HEK293 (cell line): ENCODE results near the gene C19orf38.

Experiments
- CTCF ChIA-PET: fragments of 350-600 bp; formaldehyde crosslinking; extraction: SDS; loops from one replicate; lab custom pipeline; 2021; ENCODE audit warnings: antibody characterized with exemption; lab: Yijun Ruan, JAX
- POLR2A ChIA-PET: fragments of 300-600 bp; formaldehyde crosslinking; extraction: SDS; loops from one replicate; lab custom pipeline; 2020; ENCODE audit warnings: antibody characterized with exemption, inconsistent platforms; lab: Yijun Ruan, JAX
- H3K27ac ChIP-seq: fragments of 200-500 bp; sonication (Bioruptor generic); 2 replicates; pipeline ENCODE4 v1.5.1; 2014; ENCODE audit warnings: low read depth, low read length, control low read depth, inconsistent platforms; ENCODE audit errors: extremely low read depth
- H3K36me3 ChIP-seq, 2 experiments: fragments of 200-500 bp in 1 of 2; sonication (Bioruptor generic) in 1 of 2; 1 replicate in 1 of 2; 2 replicates in 1 of 2; pipeline ENCODE4 v1.5.1; 2014 to 2017; ENCODE audit warnings: inconsistent platforms in 2 of 2, low read length in 2 of 2; ENCODE audit not compliant: control insufficient read depth in 2 of 2, insufficient read depth in 1 of 2
- H3K4me1 ChIP-seq: fragments of 200-500 bp; sonication (Bioruptor generic); 2 replicates; pipeline ENCODE4 v1.5.1; 2014; ENCODE audit warnings: mild to moderate bottlenecking, low read length, inconsistent platforms; ENCODE audit not compliant: control insufficient read depth, insufficient read depth
- H3K4me3 ChIP-seq: 2 replicates; pipeline ENCODE4 v1.5.1; 2011; ENCODE audit warnings: low read depth, mild to moderate bottlenecking, control low read depth, low read length, moderate library complexity
- H3K9me3 ChIP-seq: fragments of 200-500 bp; sonication (Bioruptor generic); 2 replicates; pipeline ENCODE4 v1.5.1; 2014; ENCODE audit warnings: low read depth, low read length, inconsistent platforms; ENCODE audit not compliant: control insufficient read depth, insufficient read depth
- EGR2 ChIP-seq: fragments of 450-650 bp; formaldehyde crosslinking; IDR thresholded peaks from 2 replicates; pipeline ENCODE4 v1.5.1; 2016; ENCODE audit warnings: low read depth, missing biosample characterization, missing genetic modification characterization
- KLF10 ChIP-seq: fragments of 450-650 bp; IDR thresholded peaks from 2 replicates; pipeline ENCODE4 v1.5.1; 2018; ENCODE audit warnings: missing biosample characterization, mild to moderate bottlenecking, missing genetic modification characterization
- SCRT1 ChIP-seq: fragments of 450-650 bp; formaldehyde crosslinking; IDR thresholded peaks from 2 replicates; pipeline ENCODE4 v1.5.1; 2016; ENCODE audit warnings: missing biosample characterization, missing genetic modification characterization, borderline replicate concordance
- SP3 ChIP-seq: fragments of 450-650 bp; formaldehyde crosslinking; IDR thresholded peaks from 2 replicates; pipeline ENCODE4 v1.5.1; 2016; ENCODE audit warnings: missing biosample characterization, missing genetic modification characterization
- YY1 ChIP-seq: fragments of 450-650 bp; formaldehyde crosslinking; IDR thresholded peaks from 2 replicates; pipeline ENCODE4 v1.5.1; 2018; ENCODE audit warnings: missing biosample characterization, missing genetic modification characterization
- ZBTB20 ChIP-seq: fragments of 450-650 bp; formaldehyde crosslinking; IDR thresholded peaks from 2 replicates; pipeline ENCODE4 v1.5.1; 2016; ENCODE audit warnings: missing biosample characterization, missing genetic modification characterization
- ZBTB21 ChIP-seq: fragments of 450-650 bp; formaldehyde crosslinking; IDR thresholded peaks from 2 replicates; pipeline ENCODE4 v1.5.1; 2017; ENCODE audit warnings: missing biosample characterization, missing genetic modification characterization
- ZIC2 ChIP-seq: fragments of 450-650 bp; formaldehyde crosslinking; IDR thresholded peaks from 2 replicates; pipeline ENCODE4 v1.5.1; 2016; ENCODE audit warnings: missing biosample characterization, missing genetic modification characterization
- ZNF121 ChIP-seq: fragments of 450-650 bp; formaldehyde crosslinking; IDR thresholded peaks from 2 replicates; pipeline ENCODE4 v1.5.1; 2016; ENCODE audit warnings: missing biosample characterization, missing genetic modification characterization
- ZNF223 ChIP-seq: fragments of 450-650 bp; formaldehyde crosslinking; IDR thresholded peaks from 2 replicates; pipeline ENCODE4 v1.5.1; 2016; ENCODE audit warnings: missing biosample characterization, missing genetic modification characterization
- ZNF341 ChIP-seq: fragments of 450-650 bp; formaldehyde crosslinking; IDR thresholded peaks from 2 replicates; pipeline ENCODE4; 2016; ENCODE audit warnings: low read depth, missing biosample characterization, missing genetic modification characterization
- ZNF404 ChIP-seq: fragments of 450-650 bp; formaldehyde crosslinking; IDR thresholded peaks from 2 replicates; pipeline ENCODE4 v1.5.1; 2017; ENCODE audit warnings: missing biosample characterization, missing genetic modification characterization
- ZNF48 ChIP-seq: fragments of 450-650 bp; formaldehyde crosslinking; IDR thresholded peaks from 2 replicates; pipeline ENCODE4 v1.5.1; 2016; ENCODE audit warnings: missing biosample characterization, missing genetic modification characterization
- ZNF501 ChIP-seq: fragments of 450-650 bp; formaldehyde crosslinking; IDR thresholded peaks from 2 replicates; pipeline ENCODE4 v1.5.1; 2016; ENCODE audit warnings: missing biosample characterization, missing genetic modification characterization
- ZNF514 ChIP-seq: fragments of 450-650 bp; formaldehyde crosslinking; IDR thresholded peaks from 2 replicates; pipeline ENCODE4 v1.5.1; 2016; ENCODE audit warnings: missing biosample characterization, missing genetic modification characterization
- ZNF585B ChIP-seq: fragments of 450-650 bp; formaldehyde crosslinking; IDR thresholded peaks from 2 replicates; pipeline ENCODE4 v1.5.1; 2016; ENCODE audit warnings: missing biosample characterization, missing genetic modification characterization
- ZNF664 ChIP-seq: fragments of 450-650 bp; formaldehyde crosslinking; IDR thresholded peaks from 2 replicates; pipeline ENCODE4 v1.5.1; 2016; ENCODE audit warnings: missing biosample characterization, missing genetic modification characterization
- ZNF768 ChIP-seq: fragments of 450-650 bp; formaldehyde crosslinking; IDR thresholded peaks from 2 replicates; pipeline ENCODE4 v1.5.1; 2018; ENCODE audit warnings: missing biosample characterization, mild to moderate bottlenecking, missing genetic modification characterization
- TF ChIP-seq, protein P1 (sequence below): fragments of 450-650 bp; formaldehyde crosslinking; IDR thresholded peaks from 2 replicates; pipeline ENCODE4 v1.5.1; 2016; ENCODE audit warnings: missing biosample characterization, missing genetic modification characterization
- TF ChIP-seq, protein P2 (sequence below): fragments of 450-650 bp; formaldehyde crosslinking; IDR thresholded peaks from 2 replicates; pipeline ENCODE4 v1.5.1; 2016; ENCODE audit warnings: missing biosample characterization, missing genetic modification characterization
- TF ChIP-seq, protein P3 (sequence below): fragments of 450-650 bp; IDR thresholded peaks from 2 replicates; pipeline ENCODE4 v1.5.1; 2018; ENCODE audit warnings: missing biosample characterization, mild to moderate bottlenecking, missing genetic modification characterization

The C19orf38 gene

DNA sequence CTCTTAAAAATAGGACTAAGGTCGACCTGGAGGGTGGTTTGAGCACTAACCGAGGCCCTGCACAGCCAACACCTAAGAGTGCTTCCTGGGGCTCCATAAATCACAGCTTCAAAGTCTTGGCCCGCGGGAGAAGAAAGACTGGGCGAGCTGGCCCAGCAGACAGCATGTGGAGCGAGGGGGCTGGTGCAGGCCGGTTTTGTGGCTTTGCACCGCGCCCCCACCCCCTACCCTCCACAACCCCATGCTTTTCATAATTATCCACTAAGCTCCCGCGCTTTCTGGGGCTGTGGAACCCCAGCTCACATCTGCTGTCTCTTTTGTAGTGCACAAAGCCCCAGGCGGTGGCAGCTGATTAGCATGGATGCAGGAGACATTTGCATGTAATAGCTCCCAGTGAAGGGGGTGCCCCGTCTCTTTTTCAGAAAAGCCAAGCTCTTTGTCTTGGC, 40.2 kb downstream of the C19orf38 start (continued):
- TF ChIP-seq ZNF48 (no peak), EGR2 (tag by site-specific recombination) (no peak), SP3 (tag by site-specific recombination) (no peak), ZIC2 (tag by site-specific recombination) (peak; percentile 49; the same call in 1 of the 2 replicates), ZNF501 (tag by site-specific recombination) (no peak), YY1 (no peak), ZNF514 (tag by site-specific recombination) (no peak), KLF10 (no peak), ZNF768 (tag by site-specific recombination) (no peak), ZBTB21 (no peak), ZBTB20 (tag by site-specific recombination) (no peak), ZNF223 (tag by site-specific recombination) (no peak), ZNF404 (tag by site-specific recombination) (no peak), SCRT1 (no peak), ZNF341 (tag by site-specific recombination) (peak; percentile 80), ZNF585B (tag by site-specific recombination) (no peak)
- TF ChIP-seq, protein P1, sequence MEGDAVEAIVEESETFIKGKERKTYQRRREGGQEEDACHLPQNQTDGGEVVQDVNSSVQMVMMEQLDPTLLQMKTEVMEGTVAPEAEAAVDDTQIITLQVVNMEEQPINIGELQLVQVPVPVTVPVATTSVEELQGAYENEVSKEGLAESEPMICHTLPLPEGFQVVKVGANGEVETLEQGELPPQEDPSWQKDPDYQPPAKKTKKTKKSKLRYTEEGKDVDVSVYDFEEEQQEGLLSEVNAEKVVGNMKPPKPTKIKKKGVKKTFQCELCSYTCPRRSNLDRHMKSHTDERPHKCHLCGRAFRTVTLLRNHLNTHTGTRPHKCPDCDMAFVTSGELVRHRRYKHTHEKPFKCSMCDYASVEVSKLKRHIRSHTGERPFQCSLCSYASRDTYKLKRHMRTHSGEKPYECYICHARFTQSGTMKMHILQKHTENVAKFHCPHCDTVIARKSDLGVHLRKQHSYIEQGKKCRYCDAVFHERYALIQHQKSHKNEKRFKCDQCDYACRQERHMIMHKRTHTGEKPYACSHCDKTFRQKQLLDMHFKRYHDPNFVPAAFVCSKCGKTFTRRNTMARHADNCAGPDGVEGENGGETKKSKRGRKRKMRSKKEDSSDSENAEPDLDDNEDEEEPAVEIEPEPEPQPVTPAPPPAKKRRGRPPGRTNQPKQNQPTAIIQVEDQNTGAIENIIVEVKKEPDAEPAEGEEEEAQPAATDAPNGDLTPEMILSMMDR: no peak
- TF ChIP-seq, protein P2, sequence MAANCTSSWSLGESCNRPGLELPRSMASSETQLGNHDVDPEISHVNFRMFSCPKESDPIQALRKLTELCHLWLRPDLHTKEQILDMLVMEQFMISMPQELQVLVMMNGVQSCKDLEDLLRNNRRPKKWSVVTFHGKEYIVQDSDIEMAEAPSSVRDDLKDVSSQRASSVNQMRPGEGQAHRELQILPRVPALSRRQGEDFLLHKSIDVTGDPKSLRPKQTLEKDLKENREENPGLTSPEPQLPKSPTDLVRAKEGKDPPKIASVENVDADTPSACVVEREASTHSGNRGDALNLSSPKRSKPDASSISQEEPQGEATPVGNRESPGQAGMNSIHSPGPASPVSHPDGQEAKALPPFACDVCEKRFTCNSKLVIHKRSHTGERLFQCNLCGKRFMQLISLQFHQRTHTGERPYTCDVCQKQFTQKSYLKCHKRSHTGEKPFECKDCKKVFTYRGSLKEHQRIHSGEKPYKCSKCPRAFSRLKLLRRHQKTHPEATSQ (tag by site-specific recombination): no peak
- TF ChIP-seq, protein P3, sequence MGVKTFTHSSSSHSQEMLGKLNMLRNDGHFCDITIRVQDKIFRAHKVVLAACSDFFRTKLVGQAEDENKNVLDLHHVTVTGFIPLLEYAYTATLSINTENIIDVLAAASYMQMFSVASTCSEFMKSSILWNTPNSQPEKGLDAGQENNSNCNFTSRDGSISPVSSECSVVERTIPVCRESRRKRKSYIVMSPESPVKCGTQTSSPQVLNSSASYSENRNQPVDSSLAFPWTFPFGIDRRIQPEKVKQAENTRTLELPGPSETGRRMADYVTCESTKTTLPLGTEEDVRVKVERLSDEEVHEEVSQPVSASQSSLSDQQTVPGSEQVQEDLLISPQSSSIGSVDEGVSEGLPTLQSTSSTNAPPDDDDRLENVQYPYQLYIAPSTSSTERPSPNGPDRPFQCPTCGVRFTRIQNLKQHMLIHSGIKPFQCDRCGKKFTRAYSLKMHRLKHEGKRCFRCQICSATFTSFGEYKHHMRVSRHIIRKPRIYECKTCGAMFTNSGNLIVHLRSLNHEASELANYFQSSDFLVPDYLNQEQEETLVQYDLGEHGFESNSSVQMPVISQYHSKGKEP (tag by site-specific recombination): 0 out of 2 replicates have a peak, but pooled peaks have one; percentile 13

DNA sequence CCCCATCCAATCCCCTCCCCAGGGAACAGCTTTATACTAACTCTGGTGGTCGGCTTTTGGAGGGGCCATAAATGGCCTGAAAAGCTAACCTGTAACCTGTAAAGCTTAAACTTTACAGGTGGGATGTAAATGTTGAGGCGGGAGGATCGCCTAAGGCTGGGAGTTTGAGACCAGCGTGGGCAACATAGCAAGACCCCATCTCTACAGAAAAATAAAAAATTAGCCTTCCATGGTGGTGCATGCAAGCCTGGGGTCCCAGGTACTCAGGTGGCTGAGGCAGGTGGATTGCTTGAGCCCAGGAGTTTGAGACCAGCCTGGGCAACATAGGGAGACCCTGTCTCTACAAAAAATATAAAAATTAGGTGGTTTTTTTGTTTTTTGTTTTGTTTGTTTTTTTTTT, 41.7 kb downstream of the C19orf38 start:
- TF ChIP-seq ZNF121 (tag by site-specific recombination) (peak; percentile 74), ZNF664 (no peak)
- ChIA-PET POLR2A (interaction anchor here (0.8 kb wide), 1 partner anchor 8 kb away, joined by 3 read pairs; no protein-coding TSS in a partner anchor), CTCF (interaction anchor here (0.6 to 2.0 kb wide), 2 partner anchors 13 to 26 kb away, joined by 4 to 6 read pairs; no protein-coding TSS in a partner anchor)
- no peak overlapping the region for H3K4me3 ChIP-seq
- H3K4me1 ChIP-seq: peaks cover 8% of the 10 kb centered on the region; the same call in 1 of the 2 replicates
- H3K36me3 ChIP-seq: no peaks in the 10 kb centered on the region; a peak in 1 of 3 replicates
- H3K9me3 ChIP-seq: no peaks in the 10 kb centered on the region
- no peak overlapping the region for H3K27ac ChIP-seq
